HEK293T (cell line): ENCODE results near the gene BSPRY.
A peak's percentile ranks its signal among the peaks of the same experiment; 100 is the strongest.

Source experiments
- CTCF ChIA-PET: fragments of 350-600 bp; formaldehyde crosslinking; extraction: SDS; loops from one replicate; lab custom pipeline; 2021; ENCODE audit warnings: antibody characterized with exemption, inconsistent platforms; lab: Yijun Ruan, JAX
- POLR2A ChIA-PET: fragments of 350-600 bp; formaldehyde crosslinking; extraction: SDS; loops from one replicate; lab custom pipeline; 2020; ENCODE audit warnings: antibody characterized with exemption, inconsistent platforms; lab: Yijun Ruan, JAX
- DNase-seq: peaks from one replicate; pipeline ENCODE4 v3.0.0; 2012; ENCODE audit warnings: mixed read lengths; ENCODE audit errors: extremely low spot score
- ARNT ChIP-seq: fragments of 450-650 bp; IDR thresholded peaks from 2 replicates; pipeline ENCODE4 v1.6.1; 2017; ENCODE audit warnings: mild to moderate bottlenecking
- BHLHE40 ChIP-seq: fragments of 450-650 bp; IDR thresholded peaks from 2 replicates; pipeline ENCODE4 v1.6.1; 2016; ENCODE audit warnings: mild to moderate bottlenecking, moderate library complexity, borderline replicate concordance
- CTBP1 ChIP-seq: fragments of 450-650 bp; IDR thresholded peaks from 2 replicates; pipeline ENCODE4 v1.6.1; 2016; ENCODE audit warnings: borderline replicate concordance
- ELF4 ChIP-seq: fragments of 450-650 bp; IDR thresholded peaks from 2 replicates; pipeline ENCODE4 v1.6.1; 2017; ENCODE audit warnings: antibody characterized with exemption
- FOXA1 ChIP-seq: fragments of 450-650 bp; IDR thresholded peaks from 2 replicates; pipeline ENCODE4 v1.6.1; 2016; ENCODE audit warnings: mild to moderate bottlenecking
- FOXK2 ChIP-seq: fragments of 450-650 bp; IDR thresholded peaks from 2 replicates; pipeline ENCODE4 v1.6.1; 2016; ENCODE audit warnings: mild to moderate bottlenecking
- FOXM1 ChIP-seq: fragments of 450-650 bp; IDR thresholded peaks from 2 replicates; pipeline ENCODE4 v1.6.1; 2017; ENCODE audit warnings: mild to moderate bottlenecking, borderline replicate concordance
- HDGF ChIP-seq: fragments of 450-650 bp; IDR thresholded peaks from 2 replicates; pipeline ENCODE4 v1.6.1; 2017; ENCODE audit warnings: antibody characterized with exemption, borderline replicate concordance
- L3MBTL2 ChIP-seq: fragments of 450-650 bp; conservative IDR thresholded peaks from 2 replicates; pipeline ENCODE4 v1.6.1; 2016; ENCODE audit warnings: mild to moderate bottlenecking
- LEF1 ChIP-seq: fragments of 450-650 bp; IDR thresholded peaks from 2 replicates; pipeline ENCODE4 v1.6.1; 2017; ENCODE audit warnings: mild to moderate bottlenecking, borderline replicate concordance
- NFRKB ChIP-seq: fragments of 450-650 bp; IDR thresholded peaks from 2 replicates; pipeline ENCODE4 v1.6.1; 2016; ENCODE audit warnings: mild to moderate bottlenecking, moderate library complexity
- PKNOX1 ChIP-seq: fragments of 450-650 bp; IDR thresholded peaks from 2 replicates; pipeline ENCODE4 v1.6.1; 2016
- SP1 ChIP-seq: fragments of 450-650 bp; IDR thresholded peaks from 2 replicates; pipeline ENCODE4 v1.6.1; 2017
- SUZ12 ChIP-seq: fragments of 450-650 bp; IDR thresholded peaks from 2 replicates; pipeline ENCODE4 v1.6.1; 2016; ENCODE audit warnings: mild to moderate bottlenecking
- TARDBP ChIP-seq: fragments of 450-650 bp; IDR thresholded peaks from 2 replicates; pipeline ENCODE4 v1.6.1; 2016
- ZNF384 ChIP-seq: fragments of 450-650 bp; IDR thresholded peaks from 2 replicates; pipeline ENCODE4 v1.6.1; 2016

BSPRY gene

GRCh38 chr9:113331780-113332179 is 17.6 kb upstream of the BSPRY start:
- TF ChIP-seq FOXK2 (no peak), FOXM1 (no peak), TARDBP (no peak), BHLHE40 (no peak), CTBP1 (no peak), FOXA1 (no peak), NFRKB (no peak), ZNF384 (no peak), SP1 (no peak), ARNT (no peak), L3MBTL2 (no peak), LEF1 (no peak), SUZ12 (no peak), ELF4 (no peak)
- DNase-seq, result no peak
- CTCF ChIA-PET, result interaction anchor here (0.7 kb wide), 1 partner anchor 79 kb away, joined by 3 read pairs; no protein-coding TSS in a partner anchor
- POLR2A ChIA-PET, result interaction anchor here (1.6 to 1.9 kb wide), 2 partner anchors 8 to 79 kb away, joined by 6 read pairs; partner anchors contain the start of genes C9orf43, POLE3 and WDR31

GRCh38 chr9:113337714-113338113 is 11.6 kb upstream of the BSPRY start:
- DNase-seq, result no peak
- CTCF ChIA-PET, result no interaction called here
- POLR2A ChIA-PET, result no interaction called here
- TF ChIP-seq L3MBTL2, result no peak
- no peak for TF ChIP-seq ELF4
- no peak for TF ChIP-seq CTBP1
- no peak for TF ChIP-seq PKNOX1
- TF ChIP-seq SP1, result no peak
- no peak for TF ChIP-seq ARNT

GRCh38 chr9:113340011-113340699 is 9.2 kb upstream of the BSPRY start, which contains the start of gene WDR31:
Gene WDR31, minus strand, starts transcription at chr9:113340275. Its CDS starts 8,253 bp downstream, at chr9:113332022.
- no peak for TF ChIP-seq HDGF
- TF ChIP-seq ARNT, result peak; percentile 76
- TF ChIP-seq FOXM1, result peak; percentile 75; the same call in 1 of the 2 replicates
- TF ChIP-seq CTBP1, result peak; percentile 76; the same call in 1 of the 2 replicates
- 0 out of 2 replicates have a peak, but pooled peaks have one; percentile 37 for TF ChIP-seq LEF1
- TF ChIP-seq ELF4, result no peak; the same call in 1 of the 2 replicates
- no peak for TF ChIP-seq SUZ12
- no peak; the same call in 1 of the 2 replicates for TF ChIP-seq TARDBP
- no peak for TF ChIP-seq BHLHE40
- TF ChIP-seq SP1, result no peak
- no peak for TF ChIP-seq NFRKB
- TF ChIP-seq FOXA1, result no peak
- TF ChIP-seq FOXK2, result no peak
- TF ChIP-seq ZNF384, result no peak
- peak; percentile 69 for TF ChIP-seq L3MBTL2
- TF ChIP-seq PKNOX1, result no peak
- DNase-seq, result peak; percentile 92
- ChIA-PET CTCF (interaction anchor here (0.8 to 1.4 kb wide), 2 partner anchors 24 to 61 kb away, joined by 3 read pairs; partner anchors contain the start of gene ALAD), POLR2A (interaction anchor here (0.7 to 3.8 kb wide), 25 partner anchors 9 to 190 kb away, joined by 3 to 25 read pairs (median 5); partner anchors contain the start of genes ALAD, BSPRY, C9orf43 and CDC26)

GRCh38 chr9:113341712-113342410 is 7.5 kb upstream of the BSPRY start:
- no peak for DNase-seq
- POLR2A ChIA-PET, result interaction anchor here (2.8 to 3.8 kb wide), 3 partner anchors 8 to 68 kb away, joined by 18 to 25 read pairs (median 20); partner anchors contain the start of genes BSPRY, C9orf43 and POLE3
- CTCF ChIA-PET, result interaction anchor here (0.6 kb wide), 1 partner anchor 25 kb away, joined by 3 read pairs; no protein-coding TSS in a partner anchor
- TF ChIP-seq FOXM1 (no peak), NFRKB (no peak), L3MBTL2 (no peak), HDGF (no peak), ARNT (no peak), PKNOX1 (no peak), LEF1 (no peak), SP1 (no peak), BHLHE40 (no peak)

- no peak for DNase-seq
- TF ChIP-seq BHLHE40, result no peak
- TF ChIP-seq PKNOX1, result peak; percentile 25; the same call in 1 of the 2 replicates
- ChIA-PET POLR2A (interaction anchor here (1.0 kb wide), 1 partner anchor 69 kb away, joined by 3 read pairs; the partner anchor contains the start of genes CDC26 and PRPF4), CTCF (no interaction called here)
These were observed 5.6 kb upstream of the BSPRY start for GRCh38 chr9:113343732-113344231.
